HUDEP-2 (cell line): ENCODE measurements around the gene SLC19A1.
"Not testable (repeated sequence)": the region's sequence is repeated elsewhere in the genome, so short reads cannot be mapped to it uniquely, and the experiment has no call there.

Source experiments
- DNase-seq, 76 experiments: peaks; one replicate each; lab custom pipeline; 2025; ENCODE audit not compliant: unreplicated experiment in 76 of 76; lab: John Stamatoyannopoulos, UW

SLC19A1 gene

DNA sequence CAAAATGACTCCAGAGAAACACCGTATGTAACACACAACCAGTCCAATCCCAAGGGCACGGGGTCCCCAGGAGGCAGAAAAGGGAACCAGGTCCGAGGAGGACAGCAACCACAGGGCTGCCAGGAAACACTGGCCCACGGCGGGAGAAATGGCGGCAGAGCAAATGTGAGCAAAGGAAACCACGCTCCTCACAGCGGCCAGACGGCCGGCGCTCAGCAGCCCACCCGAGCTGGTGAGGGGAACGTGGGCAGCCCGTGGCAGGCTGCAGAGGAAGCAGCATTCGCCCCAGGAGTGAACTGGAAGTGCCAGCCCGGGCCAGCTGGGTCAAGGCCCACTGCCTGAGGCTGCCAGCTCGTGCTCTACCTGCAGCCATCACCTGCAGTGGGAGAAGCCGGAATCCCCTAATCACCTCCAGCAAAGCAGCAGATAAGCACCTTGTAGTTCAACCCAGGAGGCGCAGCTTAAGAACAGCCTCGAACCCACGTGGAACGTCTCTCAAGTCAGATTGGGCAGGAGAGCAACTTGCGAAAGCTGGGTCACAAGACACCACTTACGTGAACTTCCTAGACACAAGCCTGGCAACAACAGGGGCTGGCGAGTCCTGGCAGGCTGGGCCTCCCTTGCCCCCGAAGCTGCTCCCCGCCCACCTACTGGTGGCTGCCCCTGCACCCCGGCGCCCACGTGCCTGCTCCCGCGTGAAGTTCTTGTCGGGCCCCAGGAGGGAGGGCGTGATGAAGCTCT, 6.7 kb downstream of the SLC19A1 start:
- peak in 4 of 76 experiments; percentile 20 to 51 (median 44) for DNase-seq

DNA sequence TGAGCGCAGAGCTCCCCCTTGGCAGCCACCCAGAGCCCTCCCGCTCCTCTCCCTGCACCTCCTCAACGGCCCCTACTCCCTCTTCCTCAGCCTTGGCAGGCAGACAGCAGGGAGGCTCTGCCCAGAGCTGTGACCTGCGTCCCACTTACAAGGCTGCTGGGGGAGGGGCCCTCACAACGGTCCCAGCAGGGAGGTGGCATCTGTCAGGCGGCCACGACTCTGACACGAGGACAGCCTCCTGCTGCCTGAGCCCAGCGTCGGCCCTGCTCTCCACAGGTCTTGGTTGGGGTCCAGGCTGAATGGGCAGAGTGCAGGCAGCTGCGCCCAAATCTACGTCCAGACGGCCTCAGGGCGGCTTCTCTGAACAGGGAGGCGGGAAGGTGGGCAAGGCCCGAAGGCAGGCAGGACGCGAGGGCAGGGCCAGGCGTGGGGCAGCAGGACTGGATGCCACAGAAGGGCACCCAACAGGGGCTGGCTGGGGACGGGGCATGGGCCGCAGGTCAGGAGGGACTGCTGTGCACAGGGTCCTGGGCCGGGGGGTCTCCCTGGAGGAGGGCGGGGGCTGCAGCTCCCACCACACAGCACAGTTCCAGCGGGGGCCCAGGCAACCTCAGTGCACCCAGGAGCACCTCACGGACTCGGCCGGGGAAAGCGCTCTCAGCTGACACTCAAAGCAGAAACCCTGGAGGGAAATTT, 7.5 kb downstream of the SLC19A1 start:
- peak in 25 of 76 experiments; percentile 14 to 80 (median 35) for DNase-seq

DNA sequence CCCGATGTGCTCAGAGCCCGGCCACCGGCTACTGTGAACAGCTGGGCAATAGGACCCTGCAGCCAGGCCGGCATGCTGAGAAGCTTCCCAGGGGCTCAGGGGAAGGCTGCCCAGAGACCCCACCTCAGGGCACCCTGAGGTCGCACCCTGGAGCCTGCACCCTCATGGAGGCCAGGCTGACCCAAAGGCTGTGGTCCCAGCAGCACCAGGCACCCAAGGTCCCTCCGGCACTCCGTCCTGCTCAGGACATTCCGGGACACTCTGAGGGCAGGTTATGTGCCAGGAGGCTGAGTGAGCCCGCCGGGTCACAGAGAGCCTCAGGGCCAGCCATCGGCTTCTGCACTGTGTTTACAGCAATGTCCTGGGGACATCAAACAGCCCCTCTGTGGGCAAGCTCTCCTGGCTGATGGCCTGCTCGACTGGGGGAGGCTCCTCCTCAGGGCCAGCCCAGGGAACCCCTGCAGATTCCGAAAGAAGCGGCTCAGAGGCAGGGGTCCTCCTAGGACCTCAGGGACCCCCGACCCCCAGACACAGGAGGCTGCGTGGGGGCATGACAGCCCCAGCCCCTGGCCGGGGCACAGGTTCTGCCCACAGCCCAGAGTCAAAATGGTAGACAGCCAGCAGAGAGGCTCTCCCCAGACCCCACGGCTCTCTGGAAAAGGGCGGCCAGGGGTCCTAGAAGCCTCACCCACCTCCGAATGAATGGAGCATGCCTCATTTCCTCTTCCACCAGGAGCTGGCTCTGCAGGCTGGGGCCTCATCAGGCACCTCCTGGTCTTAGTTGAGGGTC, 8.2 kb downstream of the SLC19A1 start:
- DNase-seq: no peak

DNA sequence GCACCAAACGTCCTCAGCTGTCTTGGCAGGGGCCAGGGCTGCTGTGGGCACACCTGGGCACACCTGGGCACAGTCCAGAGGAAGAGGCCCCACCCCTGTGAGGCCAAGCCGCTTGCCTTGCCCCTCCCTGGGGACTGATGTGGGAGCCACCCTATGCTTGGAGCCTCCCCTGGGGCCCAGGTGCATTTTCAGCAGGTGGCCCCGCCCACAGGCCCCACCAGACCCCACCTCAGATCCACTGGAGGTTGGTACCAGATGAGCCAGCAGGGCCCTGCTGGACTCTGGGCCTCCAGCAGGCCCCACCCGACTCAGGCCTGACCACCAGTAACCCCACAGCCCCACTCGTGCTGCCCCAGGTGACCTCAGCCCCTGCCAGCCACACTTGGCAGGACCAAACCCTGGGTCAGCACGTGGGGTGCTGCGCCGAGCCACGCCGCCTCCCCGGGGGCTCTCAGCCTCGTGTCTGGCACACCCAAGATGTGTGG, 8.8 kb downstream of the SLC19A1 start:
- no peak for DNase-seq

DNA sequence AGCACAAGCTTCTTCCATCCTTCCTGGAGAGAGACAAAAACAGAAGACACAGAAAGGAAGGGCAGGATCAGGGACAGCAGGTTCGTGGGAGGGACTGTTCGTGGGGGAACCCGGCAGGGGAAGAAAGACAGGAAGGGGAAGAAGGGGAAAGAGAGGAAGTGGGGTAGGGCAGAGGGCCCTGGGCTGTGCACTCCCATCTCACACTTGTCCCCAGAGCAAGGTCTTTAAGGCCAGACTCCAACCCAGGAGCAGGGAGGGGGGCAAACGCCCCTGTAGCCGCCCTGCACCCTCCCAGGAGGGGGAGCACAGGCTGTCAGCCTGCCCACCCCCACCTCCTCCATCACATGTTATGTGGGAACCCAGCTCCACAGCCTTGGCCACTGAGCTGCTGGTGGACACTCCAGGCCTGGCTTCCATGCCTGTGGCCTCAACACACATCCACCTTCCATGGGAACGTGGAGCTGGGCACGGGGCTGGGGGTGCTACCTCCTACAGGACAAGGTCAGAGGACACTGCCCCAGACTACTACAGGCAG, 9.3 kb downstream of the SLC19A1 start:
- DNase-seq: no peak

DNA sequence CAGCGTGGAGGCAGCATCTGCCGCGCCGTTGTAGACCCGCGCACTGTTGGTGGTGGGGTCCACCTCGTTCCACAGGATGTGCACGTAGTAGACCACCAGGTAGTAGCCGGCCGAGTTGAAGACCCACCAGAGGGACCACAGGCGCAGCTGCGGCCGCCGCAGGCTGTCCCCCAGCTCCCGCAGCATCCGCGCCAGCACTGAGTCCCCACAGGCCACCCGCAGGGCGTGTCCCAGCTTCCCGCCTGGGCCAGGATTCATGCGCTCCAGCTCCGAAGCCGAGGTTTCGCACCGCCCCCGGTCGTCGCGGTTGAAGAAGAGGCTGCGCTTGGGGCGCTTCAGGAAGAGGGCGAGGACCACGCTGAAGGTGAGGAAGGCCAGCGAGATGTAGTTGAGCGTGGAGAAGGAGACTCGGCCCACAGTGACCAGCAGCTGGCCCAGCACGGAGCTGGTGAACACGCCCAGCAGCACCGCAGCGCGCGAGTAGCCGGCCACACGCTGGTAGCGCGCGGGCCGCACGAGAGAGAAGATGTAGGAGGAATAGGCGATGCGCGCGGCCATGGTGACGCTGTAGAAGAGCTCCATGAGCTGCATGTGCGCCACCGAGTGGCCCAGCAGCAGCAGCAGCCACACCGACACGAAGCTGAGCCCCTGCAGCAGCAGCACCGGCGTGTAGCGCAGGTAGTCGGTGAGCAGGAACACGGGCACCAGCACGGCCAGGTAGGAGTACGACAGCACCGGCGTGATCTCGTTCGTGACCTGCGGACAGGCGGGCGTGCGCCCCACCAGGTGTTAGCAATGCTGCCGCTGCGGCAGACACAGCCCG, 10.6 kb downstream of the SLC19A1 start:
- DNase-seq: no peak

DNA sequence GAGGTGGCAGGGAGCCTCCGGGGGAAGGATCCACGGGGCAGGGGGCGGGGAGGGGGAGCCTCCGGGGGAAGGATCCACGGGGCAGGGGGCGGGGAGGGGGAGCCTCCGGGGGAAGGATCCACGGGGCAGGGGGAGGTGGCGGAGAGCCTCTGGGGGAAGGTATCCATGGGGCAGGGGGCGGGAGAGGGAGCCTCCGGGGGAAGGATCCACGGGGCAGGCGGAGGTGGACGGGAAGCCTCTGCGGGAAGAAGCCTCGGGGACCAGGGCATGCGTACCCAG, 11.2 kb downstream of the SLC19A1 start:
- not testable (repeated sequence) for DNase-seq

DNA sequence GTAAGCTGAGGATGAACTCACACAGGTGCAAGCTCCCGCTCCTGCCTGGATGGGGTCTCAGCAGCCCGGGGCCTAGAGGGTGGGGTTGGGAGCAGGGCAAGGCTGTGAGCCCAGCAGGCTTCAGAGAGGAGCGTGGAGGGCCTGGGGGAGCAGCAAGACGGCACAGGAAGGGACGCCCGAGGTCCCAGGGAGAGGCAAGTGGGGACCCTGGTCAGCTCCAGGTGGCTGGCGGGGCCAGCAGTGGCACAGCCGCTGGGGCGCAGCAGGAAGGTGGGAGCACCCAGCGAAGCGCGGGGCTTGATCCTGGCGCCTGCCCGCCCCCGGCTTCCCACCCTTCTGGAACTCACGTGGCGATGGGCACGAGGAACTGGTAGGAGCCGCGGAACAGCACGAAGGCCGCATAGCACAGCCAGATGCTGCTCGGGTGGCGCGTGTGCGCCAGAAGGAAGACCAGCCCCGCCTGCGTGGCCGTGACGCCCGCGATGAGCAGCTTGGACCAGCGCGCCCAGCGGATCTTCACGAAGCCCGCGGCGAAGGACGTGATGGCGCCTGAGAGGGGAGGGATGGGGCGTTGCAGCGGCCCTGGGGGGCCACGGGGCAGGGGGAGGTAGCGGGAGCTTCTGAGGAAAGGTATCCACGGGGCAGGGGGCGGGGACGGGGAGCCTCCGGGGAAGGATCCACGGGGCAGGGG, 11.7 kb downstream of the SLC19A1 start:
- DNase-seq: no peak

DNA sequence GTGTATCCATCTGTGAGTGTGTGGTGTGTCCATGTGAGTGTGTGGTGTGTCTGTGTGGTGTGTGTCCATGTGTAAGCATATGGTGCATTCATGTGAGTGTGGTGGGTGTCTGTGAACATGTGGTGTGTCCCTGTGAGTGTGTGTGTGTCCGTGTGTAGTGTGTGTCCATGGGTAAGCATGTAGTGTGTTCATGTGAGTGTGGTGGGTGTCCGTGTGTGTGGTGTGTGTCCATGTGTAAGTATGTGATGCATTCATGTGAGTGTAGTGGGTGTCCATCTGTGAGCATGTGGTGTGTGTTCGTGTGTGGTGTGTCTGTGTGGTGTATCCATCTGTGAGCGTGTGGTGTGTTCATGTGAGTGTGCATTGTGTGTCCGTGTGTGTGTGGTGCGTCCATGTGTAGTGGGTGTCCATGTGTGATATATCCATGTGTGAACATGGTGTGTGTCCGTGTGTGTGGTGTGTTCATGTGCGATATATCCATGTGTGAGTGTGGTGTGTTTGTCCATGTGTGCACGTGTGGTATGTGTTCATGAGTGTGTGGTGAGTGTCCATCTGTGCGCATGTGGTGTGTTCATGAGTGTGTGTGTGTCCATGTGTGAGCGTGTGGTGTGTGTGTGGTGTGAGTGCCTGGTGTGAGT, 12.3 kb downstream of the SLC19A1 start:
- no peak for DNase-seq

DNA sequence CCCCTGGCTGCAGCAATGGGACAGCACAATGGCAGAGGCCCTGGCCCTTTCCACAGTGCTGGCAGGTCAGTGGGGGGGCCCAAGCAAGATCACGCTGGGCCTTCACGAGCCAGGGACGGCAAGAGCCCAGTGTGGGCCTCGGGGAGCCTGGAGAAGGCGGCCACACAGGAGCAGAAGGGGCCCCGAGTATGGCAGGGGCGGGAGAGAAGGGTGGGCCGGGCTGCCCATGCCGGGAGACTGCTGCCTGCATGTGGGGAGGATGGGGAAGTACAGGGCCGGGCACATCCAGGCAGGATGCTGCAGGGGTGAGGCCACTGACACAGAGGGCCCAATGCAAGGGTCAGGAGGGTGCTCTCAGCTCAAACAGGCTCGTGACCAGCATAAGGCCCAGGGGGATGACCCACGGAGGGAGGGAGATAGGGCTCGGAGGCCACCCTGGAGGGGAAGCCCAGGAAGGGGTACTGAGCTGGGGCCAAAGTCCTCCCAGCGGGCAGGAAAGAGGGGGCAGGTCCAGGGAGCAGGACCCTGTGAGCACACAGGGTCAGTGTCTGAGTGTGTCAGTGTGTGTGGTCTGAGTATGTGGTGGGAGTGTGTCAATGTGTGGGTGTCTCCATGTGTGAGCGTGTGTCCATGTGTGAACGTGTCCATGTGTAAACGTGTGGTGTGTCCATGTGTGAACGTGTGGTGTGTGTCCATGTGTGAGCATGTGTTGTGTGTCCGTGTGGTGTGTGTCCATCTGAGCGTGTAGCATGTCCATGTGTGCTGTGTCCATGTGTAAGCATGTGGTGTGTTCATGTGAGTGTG, 13.1 kb downstream of the SLC19A1 start:
- DNase-seq: no peak

DNA sequence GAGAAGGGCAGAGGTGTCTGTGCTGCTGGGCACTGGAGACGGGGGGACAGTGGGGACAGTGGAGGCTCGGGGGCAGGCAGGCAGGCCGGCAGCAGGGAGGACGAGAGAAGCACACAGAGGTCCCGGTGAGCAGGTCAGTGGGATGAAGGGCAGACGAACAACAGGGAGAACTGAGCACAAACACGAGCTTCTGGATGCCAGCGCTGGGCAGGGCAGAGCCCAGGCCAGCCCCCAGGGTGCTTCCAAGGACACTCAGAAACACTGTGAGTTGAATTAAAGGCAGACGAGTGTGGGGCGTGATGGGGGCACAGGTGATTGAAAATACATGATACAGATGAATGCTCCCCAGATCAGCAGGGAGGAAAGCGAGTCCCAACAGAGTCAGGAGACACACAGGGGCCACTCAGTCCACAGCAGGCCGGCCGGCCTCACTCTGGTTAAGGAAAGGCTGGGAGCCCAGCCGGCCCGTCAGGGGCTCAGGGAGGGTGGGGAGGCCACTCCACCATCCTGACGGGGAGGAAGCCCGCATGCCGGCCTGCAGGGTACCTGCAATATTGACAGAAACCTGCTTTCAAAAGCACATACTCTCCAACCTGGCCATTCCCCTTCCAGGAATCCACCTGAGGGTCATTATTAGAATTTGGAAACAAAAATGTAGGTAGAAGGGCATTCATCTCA, 14.1 kb downstream of the SLC19A1 start:
- no peak for DNase-seq

DNA sequence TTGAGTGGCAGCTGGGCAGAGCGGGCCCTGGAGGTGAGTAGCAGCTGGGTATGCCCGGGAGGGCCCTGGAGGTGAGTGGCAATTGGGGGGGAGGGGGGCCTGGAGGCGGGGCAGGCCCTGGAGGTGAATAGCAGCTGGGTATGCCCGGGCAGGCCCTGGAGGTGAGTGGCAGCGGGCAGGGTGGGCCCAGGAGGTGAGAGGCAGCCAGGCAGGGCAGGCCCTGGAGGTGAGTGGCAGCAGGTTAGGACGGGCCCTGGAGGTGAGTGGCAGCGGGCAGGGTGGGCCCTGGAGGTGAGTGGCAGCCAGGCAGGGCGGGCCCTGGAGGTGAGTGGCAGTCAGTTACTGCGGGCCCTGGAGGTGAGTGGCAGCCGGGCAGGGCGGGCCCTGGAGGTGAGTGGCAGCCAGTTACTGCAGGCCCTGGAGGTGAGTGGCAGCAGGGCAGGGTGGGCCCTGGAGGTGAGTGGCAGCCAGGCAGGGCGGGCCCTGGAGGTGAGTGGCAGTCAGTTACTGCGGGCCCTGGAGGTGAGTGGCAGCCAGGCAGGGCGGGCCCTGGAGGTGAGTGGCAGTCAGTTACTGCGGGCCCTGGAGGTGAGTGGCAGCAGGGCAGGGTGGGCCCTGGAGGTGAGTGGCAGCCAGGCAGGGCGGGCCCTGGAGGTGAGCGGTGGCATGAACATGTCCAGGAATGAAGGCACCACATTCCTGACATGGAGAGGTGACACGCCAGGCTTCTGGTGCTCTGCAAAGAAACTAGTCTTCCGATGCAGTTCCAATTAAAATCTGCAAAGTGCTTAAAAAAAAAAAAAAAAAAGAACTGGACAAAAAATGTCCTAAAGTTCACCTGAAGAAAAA, 14.9 kb downstream of the SLC19A1 start:
- DNase-seq: peak in 7 of 76 experiments; percentile 21 to 42 (median 24)

DNA sequence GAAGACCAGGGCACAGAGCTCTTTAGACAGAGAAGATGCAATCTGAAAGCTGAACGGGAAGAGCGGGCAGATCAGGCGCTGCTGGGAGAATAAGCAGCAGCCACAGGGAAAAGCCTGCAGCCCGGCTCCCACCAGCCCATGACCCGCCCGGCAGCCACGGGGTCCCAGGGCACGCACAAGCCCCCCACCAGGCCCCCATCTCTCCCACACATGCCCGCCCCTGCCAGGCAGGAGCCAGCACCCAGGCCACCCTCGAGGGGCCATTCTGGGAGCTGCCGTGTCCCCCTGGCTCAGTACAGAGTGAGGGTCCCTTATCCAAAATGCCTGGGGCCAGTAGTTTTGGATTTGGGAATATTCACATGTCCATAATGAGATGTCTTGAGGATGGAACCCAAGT, 16.3 kb downstream of the SLC19A1 start:
- no peak for DNase-seq

DNA sequence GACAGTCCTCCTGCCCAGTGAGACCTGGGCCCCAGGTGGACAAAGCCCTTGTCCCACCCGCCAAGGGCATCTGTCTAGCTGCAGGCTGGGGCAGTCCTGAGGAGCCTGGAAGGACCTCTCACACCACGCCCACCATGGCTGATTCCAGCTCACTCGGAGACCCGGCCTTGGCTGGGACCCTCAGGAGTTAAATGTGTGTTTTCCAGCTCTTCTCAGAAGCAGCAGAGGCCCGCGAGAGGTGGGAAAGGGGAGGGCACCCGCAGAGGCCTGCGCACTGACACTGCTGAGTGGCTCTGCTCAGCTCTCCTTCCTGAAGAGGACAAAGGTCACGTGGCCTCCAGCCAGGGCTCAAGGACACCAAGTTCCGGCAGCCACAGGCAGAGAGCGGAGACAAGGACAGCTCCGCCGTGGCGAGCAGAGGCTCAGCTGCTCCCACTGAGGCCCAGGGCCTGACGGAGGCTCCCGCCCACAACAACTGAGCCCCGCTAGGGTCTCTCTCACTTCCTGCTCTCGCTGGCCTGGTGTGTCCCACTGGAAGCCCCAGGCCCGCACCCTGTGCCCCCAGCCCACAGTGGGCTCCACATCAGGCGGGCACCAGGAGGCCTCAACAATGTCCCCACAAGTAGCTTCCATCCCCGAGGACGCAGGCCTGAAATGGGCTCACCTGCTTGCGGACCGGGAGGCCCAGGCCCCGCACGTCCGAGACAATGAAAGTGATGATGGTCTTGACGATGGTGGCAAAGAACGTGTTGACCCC, 16.9 kb downstream of the SLC19A1 start:
- no peak for DNase-seq

DNA sequence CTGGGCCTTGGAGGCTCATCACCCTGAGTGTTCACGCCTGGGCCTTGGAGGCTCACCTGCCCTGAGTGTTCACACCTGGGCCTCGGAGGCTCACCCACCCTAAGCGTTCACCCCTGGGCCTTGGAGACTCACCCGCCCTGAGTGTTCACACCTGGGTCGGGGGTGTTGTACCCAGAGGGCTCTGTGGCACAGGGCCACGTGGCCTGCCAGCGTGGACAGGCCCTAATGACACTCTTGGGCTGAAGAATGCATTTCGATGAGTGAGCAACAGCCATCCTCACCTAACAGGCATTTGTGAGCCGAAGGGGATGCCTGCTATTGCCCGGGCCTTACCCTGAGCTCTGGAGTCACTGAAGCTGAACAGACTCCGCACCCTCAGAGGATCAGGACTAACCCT, 17.5 kb downstream of the SLC19A1 start:
- DNase-seq: no peak

DNA sequence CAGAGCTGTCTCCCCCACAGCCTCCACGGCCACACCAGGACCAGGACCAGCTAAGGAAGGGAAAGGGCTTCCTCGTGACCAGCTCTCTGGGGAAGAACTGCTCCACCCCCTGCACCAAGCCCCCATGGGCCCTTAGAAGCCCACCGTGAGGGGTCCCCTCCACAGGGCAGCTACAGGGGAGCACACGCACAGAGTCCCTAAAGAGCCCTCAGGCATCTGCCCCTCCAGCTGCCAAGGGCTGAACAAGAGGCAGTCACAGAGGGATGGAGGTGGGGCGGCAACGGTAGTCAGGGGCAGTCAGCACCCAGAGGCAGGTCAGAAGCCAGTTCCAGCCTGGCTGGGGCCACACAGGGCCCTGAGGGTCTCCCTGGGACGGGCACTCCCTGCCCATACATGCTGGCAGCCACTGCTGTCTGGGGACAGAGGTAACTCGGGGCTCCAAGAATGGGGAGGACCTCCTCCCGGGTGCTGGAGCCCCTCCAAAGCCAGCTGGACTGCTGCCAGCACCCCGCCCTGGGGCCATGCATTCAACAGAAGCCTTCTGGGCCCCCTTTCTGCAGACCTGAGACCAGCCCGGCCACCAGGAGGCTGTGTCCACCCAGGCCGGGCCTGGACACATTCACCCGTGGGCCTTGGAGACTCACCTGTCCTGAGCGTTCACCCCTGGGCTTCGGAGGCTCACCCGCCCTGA, 18.7 kb downstream of the SLC19A1 start:
- DNase-seq: peak in 3 of 76 experiments; percentile 18 to 26 (median 18)
